Brain microvascular endothelial cell (primary cell): ENCODE results near the gene ARF6.

Experiments
- DNase-seq: peaks from one replicate; pipeline ENCODE4 v3.0.0-alpha.2; 2020
- H3K27ac ChIP-seq: fragments of 250-450 bp; sonication (Bioruptor Pico); 2 replicates; pipeline ENCODE4 v1.5.1; 2020; ENCODE audit warnings: mild to moderate bottlenecking, moderate library complexity
- H3K27me3 ChIP-seq: fragments of 250-450 bp; sonication (Bioruptor Pico); replicated peaks from 2 replicates; pipeline ENCODE4 v1.5.1; 2020; ENCODE audit warnings: mild to moderate bottlenecking
- H3K36me3 ChIP-seq: fragments of 250-450 bp; sonication (Bioruptor Pico); replicated peaks from 2 replicates; pipeline ENCODE4 v1.5.1; 2020; ENCODE audit warnings: mild to moderate bottlenecking
- H3K4me3 ChIP-seq: 2 replicates; pipeline ENCODE4 v1.5.1; 2011; ENCODE audit warnings: low read depth, mild to moderate bottlenecking, control low read depth, low read length, moderate library complexity
- in situ Hi-C: cut with HindIII; loops from 2 replicates; pipeline ENCODE4 v1.10.0; 2017; ENCODE audit warnings: low sequenced_read_pairs, low pct_ligation_motif_present
- TF ChIP-seq, protein P1 (sequence below): IDR thresholded peaks from 2 replicates; pipeline ENCODE4 v1.5.1; 2011; ENCODE audit warnings: low read depth, mild to moderate bottlenecking, moderate library complexity, low read length, control low read depth, inconsistent platforms; ENCODE audit errors: missing control alignments

The ARF6 gene

DNA sequence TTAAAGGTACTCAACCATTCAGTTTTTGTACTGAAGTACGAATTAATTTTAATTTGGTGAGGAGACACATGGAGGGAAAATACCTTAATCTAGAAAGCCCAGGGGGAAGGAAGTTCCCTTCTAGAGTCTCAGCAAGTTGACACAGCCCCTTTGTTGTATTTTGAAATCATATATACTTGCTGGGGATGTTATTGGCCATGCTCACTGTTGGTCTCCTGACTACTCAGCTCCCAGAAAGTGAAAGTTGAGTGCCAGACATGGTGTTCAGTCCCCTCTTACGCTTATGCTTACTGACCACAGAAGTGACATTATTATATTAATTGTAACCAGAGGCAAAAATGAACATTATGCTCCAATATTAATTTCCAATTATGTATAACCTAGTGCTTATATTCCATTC lies 28.1 kb downstream of the ARF6 start:
- no peaks in the 10 kb centered on the region for H3K27me3 ChIP-seq
- TF ChIP-seq, protein P1, sequence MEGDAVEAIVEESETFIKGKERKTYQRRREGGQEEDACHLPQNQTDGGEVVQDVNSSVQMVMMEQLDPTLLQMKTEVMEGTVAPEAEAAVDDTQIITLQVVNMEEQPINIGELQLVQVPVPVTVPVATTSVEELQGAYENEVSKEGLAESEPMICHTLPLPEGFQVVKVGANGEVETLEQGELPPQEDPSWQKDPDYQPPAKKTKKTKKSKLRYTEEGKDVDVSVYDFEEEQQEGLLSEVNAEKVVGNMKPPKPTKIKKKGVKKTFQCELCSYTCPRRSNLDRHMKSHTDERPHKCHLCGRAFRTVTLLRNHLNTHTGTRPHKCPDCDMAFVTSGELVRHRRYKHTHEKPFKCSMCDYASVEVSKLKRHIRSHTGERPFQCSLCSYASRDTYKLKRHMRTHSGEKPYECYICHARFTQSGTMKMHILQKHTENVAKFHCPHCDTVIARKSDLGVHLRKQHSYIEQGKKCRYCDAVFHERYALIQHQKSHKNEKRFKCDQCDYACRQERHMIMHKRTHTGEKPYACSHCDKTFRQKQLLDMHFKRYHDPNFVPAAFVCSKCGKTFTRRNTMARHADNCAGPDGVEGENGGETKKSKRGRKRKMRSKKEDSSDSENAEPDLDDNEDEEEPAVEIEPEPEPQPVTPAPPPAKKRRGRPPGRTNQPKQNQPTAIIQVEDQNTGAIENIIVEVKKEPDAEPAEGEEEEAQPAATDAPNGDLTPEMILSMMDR, result no peak
- H3K4me3 ChIP-seq, result no peak overlapping the region
- no peak for DNase-seq
- in situ Hi-C loops, result no loop called here
- no peaks in the 10 kb centered on the region for H3K36me3 ChIP-seq
- H3K27ac ChIP-seq, result no peak overlapping the region

DNA sequence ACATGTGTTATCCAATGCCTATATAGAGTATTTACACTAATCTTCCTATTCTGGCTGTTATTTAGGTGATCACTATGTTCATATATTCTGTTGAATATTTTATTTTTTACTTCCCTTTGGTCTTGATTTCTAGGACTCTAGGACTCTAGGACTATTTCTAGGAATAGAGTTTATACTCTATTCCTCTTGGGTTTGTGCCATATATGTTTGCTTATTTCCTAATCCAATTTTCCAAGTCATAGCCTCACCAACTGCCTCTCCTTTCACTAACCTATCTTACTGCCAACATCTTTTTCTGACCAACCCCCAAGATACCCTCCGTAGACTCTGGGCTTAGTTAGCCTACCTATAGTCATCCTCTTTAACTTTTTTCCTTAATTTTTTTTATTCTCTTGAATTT lies 28.5 kb downstream of the ARF6 start:
- no peak overlapping the region for H3K27ac ChIP-seq
- H3K36me3 ChIP-seq, result no peaks in the 10 kb centered on the region
- H3K4me3 ChIP-seq, result no peak overlapping the region
- TF ChIP-seq, protein P1, result no peak
- no peak for DNase-seq
- in situ Hi-C loops, result no loop called here
- H3K27me3 ChIP-seq, result no peaks in the 10 kb centered on the region

DNA sequence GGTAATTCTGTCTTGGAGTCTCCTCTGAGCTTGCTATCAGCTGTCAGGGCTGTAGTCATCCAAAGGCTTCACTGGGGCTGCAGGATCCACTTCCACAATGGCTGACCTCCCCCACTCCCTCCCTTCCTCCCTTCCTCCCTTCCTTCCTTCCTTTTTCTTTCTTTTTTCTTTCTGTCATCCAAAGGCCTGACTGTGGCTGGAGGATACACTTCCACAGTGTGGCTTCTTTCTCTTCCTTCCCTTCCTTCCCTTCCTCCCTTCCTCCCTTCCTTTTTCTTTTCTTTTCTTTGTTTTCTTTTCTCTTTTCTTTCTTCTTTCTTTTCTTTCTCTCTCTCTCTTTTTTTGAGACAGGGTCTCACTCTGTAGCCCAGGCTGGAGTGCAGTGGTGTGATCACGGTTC lies 30.6 kb downstream of the ARF6 start:
- DNase-seq, result no peak
- no peaks in the 10 kb centered on the region for H3K36me3 ChIP-seq
- in situ Hi-C loops, result no loop called here
- TF ChIP-seq, protein P1, result no peak
- H3K27ac ChIP-seq, result no peak overlapping the region
- no peak overlapping the region for H3K4me3 ChIP-seq
- no peaks in the 10 kb centered on the region for H3K27me3 ChIP-seq

DNA sequence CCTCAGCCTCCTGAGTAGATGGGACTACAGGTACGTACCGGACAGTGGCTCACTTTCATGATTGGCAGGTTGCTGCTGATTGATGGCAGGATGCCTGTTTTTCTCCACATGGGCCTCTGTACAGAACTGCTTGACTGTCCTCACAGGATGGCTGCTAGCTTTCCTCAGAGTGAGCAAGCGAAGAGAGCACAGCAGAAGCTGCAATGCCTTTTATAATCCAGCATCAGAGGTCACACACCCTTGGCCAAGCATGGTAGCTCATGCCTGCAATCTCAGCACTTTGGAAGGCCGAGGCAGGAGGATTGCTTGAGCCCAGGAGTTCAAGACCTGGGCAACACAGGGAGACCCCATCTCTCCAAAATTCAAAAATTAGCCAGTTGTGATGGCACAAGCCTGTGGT lies 31.0 kb downstream of the ARF6 start:
- in situ Hi-C loops, result no loop called here
- TF ChIP-seq, protein P1, result no peak
- no peak overlapping the region for H3K27ac ChIP-seq
- H3K36me3 ChIP-seq, result no peaks in the 10 kb centered on the region
- H3K4me3 ChIP-seq, result no peak overlapping the region
- H3K27me3 ChIP-seq, result no peaks in the 10 kb centered on the region
- DNase-seq, result no peak

DNA sequence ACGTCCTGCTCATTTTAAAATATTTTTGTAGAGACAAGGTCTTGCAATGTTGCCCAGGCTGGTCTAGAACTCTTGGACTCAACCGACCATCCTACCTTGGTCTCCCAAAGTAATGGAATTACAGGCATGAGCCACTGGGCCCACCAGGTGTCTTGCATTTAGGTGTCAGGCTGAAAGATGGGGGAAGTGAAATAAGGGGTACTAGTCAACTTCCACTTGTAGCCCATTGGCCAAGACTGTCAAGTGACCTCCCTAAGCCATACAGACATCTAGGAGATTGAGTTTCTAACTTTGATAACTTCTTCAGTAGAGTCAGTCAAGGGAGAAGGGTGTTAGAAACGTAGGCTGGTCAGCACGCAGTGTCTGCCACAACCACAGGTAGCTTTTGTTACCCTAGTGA lies 32.0 kb downstream of the ARF6 start:
- H3K36me3 ChIP-seq, result no peaks in the 10 kb centered on the region
- no peaks in the 10 kb centered on the region for H3K27me3 ChIP-seq
- no peak for DNase-seq
- TF ChIP-seq, protein P1, result no peak
- H3K27ac ChIP-seq, result no peak overlapping the region
- in situ Hi-C loops, result no loop called here
- H3K4me3 ChIP-seq, result no peak overlapping the region

DNA sequence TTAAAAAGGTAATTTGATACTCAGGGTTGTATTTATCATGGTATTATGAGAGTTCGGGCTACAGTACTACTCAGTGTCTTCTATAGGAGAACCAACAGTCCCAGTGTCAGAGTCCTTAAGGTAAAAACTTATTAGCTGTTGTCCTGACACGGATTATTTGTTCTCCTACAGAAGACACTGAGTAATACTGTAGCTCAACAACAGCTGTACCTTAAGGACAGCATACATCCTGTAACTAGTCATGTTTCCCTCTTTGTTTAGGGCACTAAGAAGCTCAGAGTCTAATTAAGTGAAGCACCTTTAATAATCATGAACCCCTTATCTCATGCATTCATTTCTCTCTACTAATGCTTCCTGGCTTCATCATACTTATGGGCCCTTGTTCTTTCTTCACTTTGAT lies 33.9 kb downstream of the ARF6 start:
- H3K4me3 ChIP-seq, result no peak overlapping the region
- TF ChIP-seq, protein P1, result no peak
- H3K27ac ChIP-seq, result no peak overlapping the region
- H3K27me3 ChIP-seq, result no peaks in the 10 kb centered on the region
- in situ Hi-C loops, result no loop called here
- no peak for DNase-seq
- H3K36me3 ChIP-seq, result no peaks in the 10 kb centered on the region
